ENCODE measurements around the gene JARID2.

JARID2 gene

GRCh38 chr6:15282334-15282733 is 36.5 kb downstream of the JARID2 start:
- intact Hi-C loops (cut with DNase I; ENCODE audit: low total_unique reads) = no loop called here
- H3K9me3 ChIP-seq = no peaks in the 10 kb centered on the region
- no peak for DNase-seq
- H3K4me3 ChIP-seq = no peak overlapping the region
- H3K4me1 ChIP-seq = peaks cover 0 to 46% (median 18%) of the 10 kb centered on the region in 4 donors
- no peaks in the 10 kb centered on the region for H3K36me3 ChIP-seq
- no peak overlapping the region for H3K27ac ChIP-seq
- TF ChIP-seq, protein P1, sequence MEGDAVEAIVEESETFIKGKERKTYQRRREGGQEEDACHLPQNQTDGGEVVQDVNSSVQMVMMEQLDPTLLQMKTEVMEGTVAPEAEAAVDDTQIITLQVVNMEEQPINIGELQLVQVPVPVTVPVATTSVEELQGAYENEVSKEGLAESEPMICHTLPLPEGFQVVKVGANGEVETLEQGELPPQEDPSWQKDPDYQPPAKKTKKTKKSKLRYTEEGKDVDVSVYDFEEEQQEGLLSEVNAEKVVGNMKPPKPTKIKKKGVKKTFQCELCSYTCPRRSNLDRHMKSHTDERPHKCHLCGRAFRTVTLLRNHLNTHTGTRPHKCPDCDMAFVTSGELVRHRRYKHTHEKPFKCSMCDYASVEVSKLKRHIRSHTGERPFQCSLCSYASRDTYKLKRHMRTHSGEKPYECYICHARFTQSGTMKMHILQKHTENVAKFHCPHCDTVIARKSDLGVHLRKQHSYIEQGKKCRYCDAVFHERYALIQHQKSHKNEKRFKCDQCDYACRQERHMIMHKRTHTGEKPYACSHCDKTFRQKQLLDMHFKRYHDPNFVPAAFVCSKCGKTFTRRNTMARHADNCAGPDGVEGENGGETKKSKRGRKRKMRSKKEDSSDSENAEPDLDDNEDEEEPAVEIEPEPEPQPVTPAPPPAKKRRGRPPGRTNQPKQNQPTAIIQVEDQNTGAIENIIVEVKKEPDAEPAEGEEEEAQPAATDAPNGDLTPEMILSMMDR (IDR thresholded peaks at IDR 0.05) = no peak
- no peaks in the 10 kb centered on the region for H3K27me3 ChIP-seq

DNA sequence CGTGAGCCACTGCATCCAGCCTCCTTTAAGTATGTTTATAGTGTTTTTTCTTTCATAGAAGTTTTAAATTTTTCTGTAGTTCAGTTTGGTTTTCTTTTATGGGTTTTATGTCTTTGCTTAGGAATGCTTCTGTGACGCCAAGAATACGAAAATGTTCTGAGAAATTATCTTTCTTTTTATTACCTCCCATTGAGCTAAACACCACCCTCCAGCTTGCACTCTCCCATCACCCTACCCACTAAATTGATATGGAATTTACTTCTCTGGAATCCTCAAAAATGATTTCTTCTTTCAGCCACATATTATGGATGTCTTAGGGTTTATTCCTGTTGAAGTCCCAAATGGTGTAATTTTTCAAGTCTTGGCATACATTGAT is 38.1 kb downstream of the JARID2 start:
- Histone ChIP-seq H3K27ac (no peak overlapping the region), H3K27me3 (no peaks in the 10 kb centered on the region), H3K4me1 (peaks cover 0 to 50% (median 18%) of the 10 kb centered on the region in 4 donors), H3K36me3 (no peaks in the 10 kb centered on the region), H3K9me3 (no peaks in the 10 kb centered on the region), H3K4me3 (no peak overlapping the region)
- intact Hi-C loops (cut with DNase I; ENCODE audit: low total_unique reads) = no loop called here
- DNase-seq = no peak
- TF ChIP-seq, protein P1 (IDR thresholded peaks at IDR 0.05) = no peak

DNA sequence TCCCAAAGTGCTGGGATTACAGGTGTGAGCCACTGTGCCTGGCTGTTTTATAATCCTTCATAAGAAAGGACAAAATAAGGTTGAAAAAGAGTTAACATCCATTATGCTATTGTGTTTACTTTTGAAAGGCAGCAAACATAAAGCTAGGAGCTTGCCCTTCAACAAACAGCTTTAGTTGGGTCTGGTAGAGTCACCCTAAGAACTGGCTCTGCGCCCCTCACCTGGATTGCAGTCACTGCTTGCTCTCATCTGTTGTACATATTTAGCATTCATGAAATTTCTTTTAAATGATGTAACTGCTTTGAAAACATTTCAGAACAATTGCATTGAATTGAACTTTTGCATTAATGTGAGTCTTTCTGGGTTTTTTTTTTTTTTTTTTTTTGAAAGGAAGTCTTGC is 38.9 kb downstream of the JARID2 start:
- H3K36me3 ChIP-seq = no peaks in the 10 kb centered on the region
- H3K27ac ChIP-seq = no peak overlapping the region
- peaks cover 0 to 51% (median 16%) of the 10 kb centered on the region in 4 donors for H3K4me1 ChIP-seq
- no peak for DNase-seq
- intact Hi-C loops (cut with DNase I; ENCODE audit: low total_unique reads) = no loop called here
- no peak overlapping the region for H3K4me3 ChIP-seq
- no peaks in the 10 kb centered on the region for H3K27me3 ChIP-seq
- no peaks in the 10 kb centered on the region for H3K9me3 ChIP-seq
- TF ChIP-seq, protein P1 (IDR thresholded peaks at IDR 0.05) = no peak

GRCh38 chr6:15285682-15286294 is 39.9 kb downstream of the JARID2 start:
- Histone ChIP-seq H3K36me3 (no peaks in the 10 kb centered on the region), H3K9me3 (no peaks in the 10 kb centered on the region), H3K4me3 (no peak overlapping the region), H3K27ac (no peak overlapping the region), H3K4me1 (peaks cover 0 to 44% (median 9%) of the 10 kb centered on the region in 4 donors), H3K27me3 (no peaks in the 10 kb centered on the region)
- intact Hi-C loops (cut with DNase I; ENCODE audit: low total_unique reads) = no loop called here
- TF ChIP-seq, protein P1 (IDR thresholded peaks at IDR 0.05) = no peak
- DNase-seq = no peak

- Histone ChIP-seq H3K4me3 (no peak overlapping the region), H3K9me3 (no peaks in the 10 kb centered on the region), H3K27me3 (no peaks in the 10 kb centered on the region), H3K36me3 (no peaks in the 10 kb centered on the region), H3K27ac (no peak overlapping the region), H3K4me1 (peaks cover 0 to 35% (median 7%) of the 10 kb centered on the region in 4 donors)
- intact Hi-C loops (cut with DNase I; ENCODE audit: low total_unique reads) = no loop called here
- DNase-seq = no peak
- TF ChIP-seq, protein P1 (IDR thresholded peaks at IDR 0.05) = no peak
These were observed 42.0 kb downstream of the JARID2 start for GRCh38 chr6:15287670-15288375.

Data from tibial artery (tissue), 4 donors.